ENCODE data around the gene EGLN1.

Gene EGLN1

GRCh38 chr1:231395076-231395997 lies 26.8 kb downstream of the EGLN1 start:
- no peak for DNase-seq

GRCh38 chr1:231393668-231394067 lies 28.4 kb downstream of the EGLN1 start:
- DNase-seq: no peak

GRCh38 chr1:231392389-231393131 lies 29.5 kb downstream of the EGLN1 start:
- no peak for DNase-seq

- DNase-seq: no peak
Observed at GRCh38 chr1:231390071-231390470, 32.0 kb downstream of the EGLN1 start.

GRCh38 chr1:231387770-231388669 lies 34.1 kb downstream of the EGLN1 start:
- DNase-seq: no peak

- no peak for DNase-seq
Observed at GRCh38 chr1:231386466-231386865, 35.6 kb downstream of the EGLN1 start.

- DNase-seq: no peak
Observed at GRCh38 chr1:231385416-231385748, 36.7 kb downstream of the EGLN1 start.

- DNase-seq: no peak
Observed at GRCh38 chr1:231384696-231385415, 37.2 kb downstream of the EGLN1 start.

GRCh38 chr1:231383159-231383860 lies 38.8 kb downstream of the EGLN1 start:
- no peak for DNase-seq

- DNase-seq: no peak
Observed at GRCh38 chr1:231382426-231382825, 39.7 kb downstream of the EGLN1 start.

- no peak for DNase-seq
Observed at GRCh38 chr1:231381729-231382128, 40.4 kb downstream of the EGLN1 start.

GRCh38 chr1:231376875-231377549 lies 45.1 kb downstream of the EGLN1 start:
- DNase-seq: no peak

- no peak for DNase-seq
Observed at GRCh38 chr1:231376101-231376500, 46.0 kb downstream of the EGLN1 start.

GRCh38 chr1:231374394-231374793 lies 47.7 kb downstream of the EGLN1 start:
- DNase-seq: no peak

GRCh38 chr1:231372501-231372900 lies 49.6 kb downstream of the EGLN1 start:
- no peak for DNase-seq

- DNase-seq: no peak
Observed at GRCh38 chr1:231369282-231369681, 52.8 kb downstream of the EGLN1 start.

GRCh38 chr1:231364192-231364591 lies 57.9 kb downstream of the EGLN1 start:
- no peak for DNase-seq

- no peak for DNase-seq
Observed at GRCh38 chr1:231363624-231364023, 58.5 kb downstream of the EGLN1 start.

GRCh38 chr1:231362325-231362724 lies 59.8 kb downstream of the EGLN1 start:
- DNase-seq: no peak

GRCh38 chr1:231359113-231359512 lies 63.0 kb downstream of the EGLN1 start:
- DNase-seq: no peak

GRCh38 chr1:231357831-231358354 lies 64.2 kb downstream of the EGLN1 start:
- no peak for DNase-seq

All from activated CD4-positive, CD25-positive, alpha-beta regulatory T cell treated with anti-CD3 and anti-CD28 coated beads, Interleukin-2, amount 50 U/mL, for 72 hours (primary cell).